B cell (primary cell): ENCODE results near the gene TSPO. TPM values are rescaled to one million over a fixed set of nuclear protein-coding genes. Genes with fewer than 3 reads are reported as not detected.

Experiments used
- ATAC-seq: fragments of 200-7000 bp; cut with Tn5 transposase; one replicate; pipeline ENCODE4 v1.10.0; 2021; ENCODE audit warnings: low read depth, mild to moderate bottlenecking, moderate number of reproducible peaks, moderate library complexity
- CTCF ChIA-PET: fragments of 350-600 bp; sonication (Branson Sonifier 250); formaldehyde crosslinking; loops from one replicate; lab custom pipeline; 2021; ENCODE audit warnings: antibody characterized with exemption, inconsistent platforms; lab: Charles Lee
- POLR2A ChIA-PET: fragments of 350-600 bp; sonication (Branson Sonifier 250); formaldehyde crosslinking; loops from one replicate; lab custom pipeline; 2021; ENCODE audit warnings: antibody characterized with exemption; lab: Charles Lee
- DNase-seq: peaks from one replicate; pipeline ENCODE4 v3.0.0; 2013
- H2AFZ ChIP-seq: 2 replicates; pipeline ENCODE4 v1.6.1; 2012; ENCODE audit warnings: mild to moderate bottlenecking, low read depth, low read length; ENCODE audit not compliant: insufficient read depth, poor library complexity, severe bottlenecking
- H3K27ac ChIP-seq, 2 donors: 1 replicate in 1 of 2; 2 replicates in 1 of 2; pipeline ENCODE4 v1.5.1; 2012 to 2013; ENCODE audit warnings: low read length in 2 of 2, mild to moderate bottlenecking in 2 of 2, moderate library complexity in 1 of 2
- H3K27me3 ChIP-seq, 4 experiments: fragments of 200-600 bp in 1 of 4; sonication (generic) in 1 of 4; replicated peaks in 1 of 4; 1 replicate in 2 of 4; 2 replicates in 2 of 4; pipeline versions ENCODE4 v1.6.1 to v1.7.0; 2013 to 2016; ENCODE audit warnings: low read length in 3 of 4, mild to moderate bottlenecking in 2 of 4, mixed read lengths in 1 of 4, moderate library complexity in 1 of 4; ENCODE audit not compliant: insufficient read depth in 4 of 4, control insufficient read depth in 3 of 4; ENCODE audit errors: control extremely low read depth in 1 of 4
- H3K36me3 ChIP-seq, 2 experiments: replicated peaks in 1 of 2; 1 replicate in 1 of 2; 2 replicates in 1 of 2; pipeline versions ENCODE4 v1.6.1 to v1.7.1; 2013; ENCODE audit warnings: low read length in 1 of 2; ENCODE audit not compliant: insufficient read depth in 2 of 2, control insufficient read depth in 1 of 2; ENCODE audit errors: control extremely low read depth in 1 of 2, extremely low read depth in 1 of 2
- H3K4me1 ChIP-seq, 2 donors: fragments of 200-600 bp in 1 of 2; sonication (generic) in 1 of 2; 1 replicate in 1 of 2; 2 replicates in 1 of 2; pipeline versions ENCODE4 v1.5.1 to v1.6.1; 2013 to 2017; ENCODE audit warnings: low read length in 2 of 2; ENCODE audit not compliant: control insufficient read depth in 2 of 2, insufficient read depth in 2 of 2
- H3K4me2 ChIP-seq: replicated peaks from 2 replicates; pipeline ENCODE3; 2012; ENCODE audit warnings: mild to moderate bottlenecking, low read depth, low read length; ENCODE audit not compliant: poor library complexity, severe bottlenecking
- H3K4me3 ChIP-seq, 5 experiments: fragments of 200-600 bp in 1 of 5; sonication (generic) in 1 of 5; 1 replicate in 3 of 5; 2 replicates in 2 of 5; pipeline versions ENCODE4 v1.5.1 to v1.7.0; 2011 to 2016; ENCODE audit warnings: low read length in 4 of 5, mild to moderate bottlenecking in 4 of 5, low read depth in 2 of 5, control low read depth in 1 of 5, moderate library complexity in 1 of 5; ENCODE audit not compliant: insufficient read depth in 1 of 5; ENCODE audit errors: control extremely low read depth in 1 of 5, extremely low read depth in 1 of 5
- H3K79me2 ChIP-seq: fragments of 200-600 bp; sonication (generic); one replicate; pipeline ENCODE4 v1.6.0; 2016; ENCODE audit warnings: low read length; ENCODE audit not compliant: control insufficient read depth, insufficient read depth
- H3K9ac ChIP-seq: fragments of 200-600 bp; sonication (generic); 2 replicates; pipeline ENCODE4 v1.6.1; 2017; ENCODE audit warnings: mild to moderate bottlenecking, low read length, moderate library complexity
- H3K9me3 ChIP-seq, 3 donors: one replicate each; pipeline versions ENCODE4 v1.6.1 to v1.7.1; 2013; ENCODE audit warnings: low read length in 2 of 3; ENCODE audit not compliant: control insufficient read depth in 2 of 3, insufficient read depth in 1 of 3; ENCODE audit errors: control extremely low read depth in 1 of 3
- H4K20me1 ChIP-seq: 2 replicates; pipeline ENCODE4 v1.6.0; 2012; ENCODE audit warnings: mild to moderate bottlenecking, low read length; ENCODE audit not compliant: insufficient read depth, control insufficient read depth, poor library complexity, severe bottlenecking
- H3K27ac Mint-ChIP-seq: one replicate; pipeline ENCODE4 v1.8.0; 2021; ENCODE audit warnings: mixed read lengths
- H3K27me3 Mint-ChIP-seq: one replicate; pipeline ENCODE4 v1.8.0; 2021; ENCODE audit warnings: mixed read lengths
- H3K4me1 Mint-ChIP-seq: one replicate; pipeline ENCODE4 v1.8.0; 2021; ENCODE audit warnings: mixed read lengths
- H3K4me3 Mint-ChIP-seq: one replicate; pipeline ENCODE4 v1.8.0; 2021; ENCODE audit warnings: mixed read lengths
- H3K9me3 Mint-ChIP-seq: one replicate; pipeline ENCODE4 v1.8.0; 2022; ENCODE audit warnings: mixed read lengths; ENCODE audit not compliant: insufficient read depth
- EZH2 ChIP-seq: IDR thresholded peaks from 2 replicates; pipeline ENCODE4 v1.6.1; 2012; ENCODE audit warnings: borderline replicate concordance, low read depth, mild to moderate bottlenecking, moderate library complexity, low read length; ENCODE audit not compliant: insufficient read depth, poor library complexity, severe bottlenecking
- WGBS: methylation state at CpG from one replicate; pipeline ENCODE4 v1.1.5; 2013; ENCODE audit warnings: missing lambda C conversion rate; ENCODE audit not compliant: insufficient coverage; 5-methylcytosine and 5-hydroxymethylcytosine counted together
- intact Hi-C: fragments of 100-400 bp; cut with micrococcal nuclease; formaldehyde crosslinking; loops from one replicate; pipeline ENCODE4 v1.10.0; 2022
- polyA plus RNA-seq: library from polyadenylated mRNA; depleted of rRNA; stranded (reverse); fragments of >200 nt; gene quantifications from 2 replicates; pipeline ENCODE4 v1.2.3, GENCODE V29; 2012
- total RNA-seq, 2 donors: library from RNA; stranded (reverse); fragments of 120-200 nt in 1 of 2; gene quantifications; 1 replicate in 1 of 2; 2 replicates in 1 of 2; pipeline versions ENCODE4 v1.2.3 to v1.2.4, GENCODE V29; 2013 to 2022
- TF ChIP-seq, protein P1 (sequence below): fragments of 200-600 bp; IDR thresholded peaks from one replicate; pipeline ENCODE4 v1.8.0; 2022; ENCODE audit warnings: antibody characterized with exemption, mild to moderate bottlenecking

Gene TSPO
- total and polyA plus RNA-seq, 2 donors (not counting 1 experiment from before 2014, with no cell fraction given): 54.9 to 94.2 TPM

DNA sequence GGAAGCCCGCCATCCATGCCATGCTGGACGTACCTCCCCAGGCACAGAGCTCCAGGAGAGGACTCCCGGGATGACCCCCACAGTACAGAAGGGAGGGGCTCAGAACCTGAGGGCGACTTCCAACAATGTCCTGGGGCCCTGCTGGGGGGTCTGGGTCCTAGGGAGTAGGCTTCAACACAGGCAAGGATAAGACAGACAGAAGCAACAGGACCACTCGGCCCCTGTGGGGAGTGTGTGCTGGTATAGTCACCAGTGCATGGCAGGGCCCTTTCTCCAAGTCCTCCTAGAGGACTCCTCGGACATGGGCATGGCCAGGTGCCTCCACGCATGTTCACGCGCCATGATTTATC, 18.7 kb downstream of the TSPO start:
- TF ChIP-seq EZH2: no peak
- TF ChIP-seq, protein P1, sequence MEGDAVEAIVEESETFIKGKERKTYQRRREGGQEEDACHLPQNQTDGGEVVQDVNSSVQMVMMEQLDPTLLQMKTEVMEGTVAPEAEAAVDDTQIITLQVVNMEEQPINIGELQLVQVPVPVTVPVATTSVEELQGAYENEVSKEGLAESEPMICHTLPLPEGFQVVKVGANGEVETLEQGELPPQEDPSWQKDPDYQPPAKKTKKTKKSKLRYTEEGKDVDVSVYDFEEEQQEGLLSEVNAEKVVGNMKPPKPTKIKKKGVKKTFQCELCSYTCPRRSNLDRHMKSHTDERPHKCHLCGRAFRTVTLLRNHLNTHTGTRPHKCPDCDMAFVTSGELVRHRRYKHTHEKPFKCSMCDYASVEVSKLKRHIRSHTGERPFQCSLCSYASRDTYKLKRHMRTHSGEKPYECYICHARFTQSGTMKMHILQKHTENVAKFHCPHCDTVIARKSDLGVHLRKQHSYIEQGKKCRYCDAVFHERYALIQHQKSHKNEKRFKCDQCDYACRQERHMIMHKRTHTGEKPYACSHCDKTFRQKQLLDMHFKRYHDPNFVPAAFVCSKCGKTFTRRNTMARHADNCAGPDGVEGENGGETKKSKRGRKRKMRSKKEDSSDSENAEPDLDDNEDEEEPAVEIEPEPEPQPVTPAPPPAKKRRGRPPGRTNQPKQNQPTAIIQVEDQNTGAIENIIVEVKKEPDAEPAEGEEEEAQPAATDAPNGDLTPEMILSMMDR: no peak
- POLR2A ChIA-PET: no interaction called here
- peaks cover 0 to 37% of the 10 kb centered on the region in 2 experiments for H3K36me3 ChIP-seq

DNA sequence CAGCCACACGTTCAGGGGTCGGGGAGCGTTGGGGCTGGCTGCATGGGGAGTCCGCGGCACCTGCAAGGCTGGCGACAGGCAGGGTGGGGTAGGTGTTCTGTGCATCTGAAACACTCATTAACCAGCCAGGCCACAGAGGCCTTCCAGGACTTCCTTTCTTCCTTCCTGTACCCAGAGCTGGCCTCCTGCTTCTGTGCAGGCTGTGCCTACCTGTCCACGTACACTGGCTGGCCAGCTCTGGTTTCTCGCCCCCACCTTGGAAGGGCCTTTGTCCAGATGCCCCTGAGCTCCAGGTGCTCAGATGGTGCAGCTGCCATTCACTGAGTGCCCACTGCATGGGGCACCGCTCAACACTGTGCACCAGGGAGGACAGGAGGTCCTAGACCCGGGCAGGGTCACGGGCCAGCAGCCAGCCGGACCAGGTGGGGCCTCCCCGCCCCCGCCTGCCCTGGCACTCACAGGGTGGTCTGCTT, 19.7 kb downstream of the TSPO start:
- H4K20me1 ChIP-seq: no peaks in the 10 kb centered on the region
- no peaks in the 10 kb centered on the region for H3K27me3 ChIP-seq
- Mint-ChIP-seq H3K4me1 (no peaks in the 10 kb centered on the region), H3K9me3 (no peaks in the 10 kb centered on the region), H3K27ac (no peak overlapping the region), H3K4me3 (no peak overlapping the region), H3K27me3 (no peaks in the 10 kb centered on the region)
- no peaks in the 10 kb centered on the region for H3K79me2 ChIP-seq
- ChIA-PET CTCF (no interaction called here), POLR2A (no interaction called here)
- no peak overlapping the region for H3K4me3 ChIP-seq
- TF ChIP-seq, protein P1: no peak
- no peak for TF ChIP-seq EZH2
- H3K4me2 ChIP-seq: no peak overlapping the region
- H3K4me1 ChIP-seq: no peaks in the 10 kb centered on the region
- no peak overlapping the region for H3K27ac ChIP-seq
- DNase-seq: no peak
- no peak overlapping the region for H2AFZ ChIP-seq
- no peaks in the 10 kb centered on the region for H3K9me3 ChIP-seq
- H3K9ac ChIP-seq: no peak overlapping the region
- peaks cover 0 to 38% of the 10 kb centered on the region in 2 experiments for H3K36me3 ChIP-seq
- intact Hi-C loops: no loop called here
- 83% methylated on average over 9 of the region's 14 CpGs for WGBS
- ATAC-seq: no peak

More for the DNA sequence above, 18.7 kb downstream of the TSPO start:
- Mint-ChIP-seq H3K4me1 (no peaks in the 10 kb centered on the region), H3K4me3 (no peak overlapping the region), H3K27ac (no peak overlapping the region), H3K9me3 (no peaks in the 10 kb centered on the region), H3K27me3 (no peaks in the 10 kb centered on the region)
- no peaks in the 10 kb centered on the region for H3K79me2 ChIP-seq
- H3K9ac ChIP-seq: no peak overlapping the region
- no peaks in the 10 kb centered on the region for H4K20me1 ChIP-seq
- no peak overlapping the region for H3K27ac ChIP-seq
- H3K27me3 ChIP-seq: no peaks in the 10 kb centered on the region
- H3K4me3 ChIP-seq: no peak overlapping the region
- no peaks in the 10 kb centered on the region for H3K9me3 ChIP-seq
- ATAC-seq: no peak
- intact Hi-C loops: no loop called here
- no peaks in the 10 kb centered on the region for H3K4me1 ChIP-seq
- CTCF ChIA-PET: interaction anchor here (1.2 kb wide), 1 partner anchor 16 kb away, joined by 3 read pairs; no protein-coding TSS in a partner anchor
- no peak overlapping the region for H2AFZ ChIP-seq
- H3K4me2 ChIP-seq: no peak overlapping the region
- over 99% methylated on average over 8 of the region's 9 CpGs for WGBS
- DNase-seq: no peak
